Activated CD8-positive, alpha-beta memory T cell treated with anti-CD3 and anti-CD28 coated beads for 24 hours (primary cell): Measurements from ENCODE around the gene TENM4.

ENCODE experiments used
- DNase-seq: peaks from one replicate; pipeline ENCODE4 v3.0.0-alpha.2; 2020

The TENM4 gene

DNA sequence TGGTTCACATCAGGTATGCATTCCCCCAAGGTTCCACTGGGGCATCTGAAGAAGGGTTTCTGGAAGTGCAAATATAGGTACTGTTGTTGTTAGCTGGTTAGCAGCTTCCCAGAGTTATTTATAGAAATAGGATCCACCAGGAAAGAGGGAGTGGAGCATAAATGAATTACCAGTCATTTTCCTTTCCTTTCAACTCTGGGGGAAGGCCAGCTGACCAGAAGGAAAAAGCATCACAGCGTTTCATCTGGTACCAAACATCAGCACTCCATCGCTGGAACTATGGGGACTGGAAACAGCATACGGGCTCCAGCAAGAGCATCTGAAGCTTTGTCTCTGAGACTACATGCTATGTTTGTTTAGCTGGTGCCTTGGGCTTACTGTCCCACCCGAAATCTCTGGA lies 487.9 kb downstream of the TENM4 start:
- no peak for DNase-seq

- no peak for DNase-seq
Measured at GRCh38 chr11:78952175-78952574, 488.7 kb downstream of the TENM4 start.

GRCh38 chr11:78949976-78950690 lies 490.7 kb downstream of the TENM4 start:
- no peak for DNase-seq

GRCh38 chr11:78946945-78947902 lies 493.6 kb downstream of the TENM4 start:
- no peak for DNase-seq

DNA sequence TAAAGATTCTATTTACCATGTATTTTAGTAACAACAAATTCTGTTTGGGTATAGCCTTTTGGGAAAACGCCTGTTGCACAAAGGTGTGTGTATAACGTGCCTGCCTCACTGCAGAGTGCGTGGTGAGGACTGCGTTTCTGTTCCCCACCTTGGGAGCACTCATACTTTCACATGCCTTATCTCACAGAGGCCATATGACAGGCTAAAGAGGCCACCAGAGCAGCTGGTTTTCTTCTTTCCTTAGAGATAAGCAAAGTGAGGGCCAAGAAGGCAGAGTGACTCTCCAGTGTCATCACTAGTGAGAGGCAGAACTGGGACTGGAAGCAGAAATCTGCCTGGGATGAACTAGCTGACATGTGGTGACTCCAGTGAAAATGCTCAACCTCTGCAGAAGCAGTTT lies 497.0 kb downstream of the TENM4 start:
- DNase-seq: no peak

- DNase-seq: no peak
Measured at GRCh38 chr11:78943154-78943553, 497.7 kb downstream of the TENM4 start.

GRCh38 chr11:78941226-78941851 lies 499.5 kb downstream of the TENM4 start:
- DNase-seq: no peak

- no peak for DNase-seq
Measured at GRCh38 chr11:78940500-78941225, 500.2 kb downstream of the TENM4 start.

GRCh38 chr11:78938971-78939370 lies 501.9 kb downstream of the TENM4 start:
- DNase-seq: no peak

DNA sequence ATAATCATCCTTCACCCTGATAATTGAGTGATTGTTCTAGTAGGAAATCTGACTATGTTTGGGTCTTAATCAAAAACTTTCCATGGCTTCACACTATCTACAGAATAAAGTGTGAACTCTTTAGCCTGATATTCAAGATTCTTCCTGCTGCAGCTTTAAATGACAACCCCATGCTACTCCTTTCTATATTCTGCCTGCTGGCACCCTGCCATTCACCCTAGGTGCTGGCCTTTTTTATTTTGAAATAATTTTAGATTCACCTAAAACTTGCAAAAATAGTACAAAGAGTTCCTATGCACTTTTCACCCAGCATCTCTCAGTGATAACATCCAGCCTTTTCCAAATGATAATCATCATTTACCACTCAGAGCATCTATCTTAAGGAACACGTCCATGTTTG lies 502.8 kb downstream of the TENM4 start:
- no peak for DNase-seq

GRCh38 chr11:78935398-78936068 lies 505.3 kb downstream of the TENM4 start:
- DNase-seq: no peak

DNA sequence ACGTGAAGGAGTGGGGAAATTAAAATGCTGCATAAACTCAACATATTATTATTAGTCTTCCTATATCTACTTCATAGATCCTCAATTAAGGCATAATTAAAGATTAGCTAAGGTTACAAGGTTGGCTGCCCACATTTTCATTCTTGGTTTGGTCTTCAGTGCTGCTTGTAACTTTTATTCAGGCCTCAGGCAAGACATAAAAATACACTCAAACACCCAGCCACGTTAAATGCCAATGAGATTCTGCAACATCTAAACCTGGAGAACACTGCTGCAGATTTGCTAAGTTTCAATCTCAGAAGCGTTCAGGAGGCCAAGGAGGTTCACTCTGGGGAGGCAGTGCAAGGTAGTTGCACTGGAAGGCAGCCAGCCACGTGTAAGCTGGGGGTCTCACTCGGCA lies 507.5 kb downstream of the TENM4 start:
- no peak for DNase-seq

DNA sequence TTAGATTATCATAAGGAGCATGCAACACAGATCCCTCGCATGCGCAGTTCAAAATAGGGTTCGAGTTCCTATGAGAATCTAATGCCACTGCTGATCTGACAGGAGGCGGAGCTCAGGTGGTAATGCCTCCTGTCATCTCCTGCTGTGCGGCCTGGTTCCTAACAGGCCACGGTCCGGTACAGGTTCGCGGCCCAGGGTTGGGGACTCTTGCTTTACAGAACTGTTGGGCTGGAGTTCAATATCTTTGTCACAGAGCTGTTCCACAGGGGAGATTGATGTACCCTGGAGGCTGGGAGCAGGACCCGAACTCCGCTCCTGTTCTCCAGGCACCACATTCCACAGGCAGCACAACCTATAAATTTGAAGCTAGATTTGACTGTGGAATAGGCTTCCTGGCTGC lies 508.1 kb downstream of the TENM4 start:
- DNase-seq: no peak

DNA sequence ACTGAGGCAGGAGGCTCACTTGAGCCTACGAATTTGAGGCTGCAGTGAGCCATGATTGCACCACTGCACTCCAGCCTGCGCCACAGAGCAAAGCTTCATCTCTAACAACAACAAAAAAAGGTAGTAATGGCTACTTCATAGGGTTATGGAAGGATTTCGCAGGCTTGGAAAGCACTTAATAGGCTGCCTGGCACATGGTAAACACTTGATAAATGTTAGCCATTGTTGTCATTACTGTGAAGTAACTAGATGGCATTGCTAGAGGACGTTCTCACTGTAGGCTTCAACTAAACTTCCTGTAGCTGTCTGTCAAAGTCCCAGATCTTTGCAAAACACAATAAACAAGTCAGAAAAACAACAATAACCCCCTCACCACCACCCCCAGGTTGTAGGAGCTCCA lies 508.9 kb downstream of the TENM4 start:
- no peak for DNase-seq

GRCh38 chr11:78930810-78931523 lies 509.9 kb downstream of the TENM4 start:
- no peak for DNase-seq

GRCh38 chr11:78929906-78930220 lies 511.0 kb downstream of the TENM4 start:
- DNase-seq: no peak

DNA sequence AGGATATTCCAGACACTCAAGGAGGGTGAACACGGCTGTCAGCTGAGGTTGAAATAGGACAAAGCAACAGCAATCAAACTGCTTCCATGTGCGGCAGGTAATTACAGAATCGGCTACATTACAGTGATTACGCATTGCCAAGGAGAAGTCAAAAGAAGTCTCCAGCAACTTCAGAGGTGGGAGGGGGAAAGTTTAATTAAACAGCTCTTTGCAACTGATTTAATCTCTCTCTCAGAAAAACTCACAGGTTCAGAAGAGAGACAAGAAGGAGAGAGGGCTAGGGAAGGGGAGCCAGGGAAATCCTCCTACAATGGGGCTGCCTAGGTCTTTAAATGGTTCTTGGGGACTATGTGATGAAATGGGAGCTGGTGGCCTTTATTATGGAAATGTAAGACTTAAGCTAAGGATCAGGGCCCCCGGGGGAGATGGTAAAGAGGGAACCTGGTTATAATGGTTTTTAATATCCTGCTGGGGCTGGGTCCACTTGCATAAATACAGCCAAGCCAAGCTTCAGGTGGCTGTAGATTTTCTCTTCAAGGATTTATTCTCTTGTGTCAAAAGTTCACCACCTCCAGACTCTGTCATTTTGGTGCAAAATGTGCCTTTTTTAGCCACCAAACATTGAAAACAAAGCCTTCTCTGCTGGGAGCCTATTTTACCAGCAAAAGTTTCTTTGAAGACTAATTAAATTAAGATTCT lies 511.5 kb downstream of the TENM4 start:
- DNase-seq: no peak

DNA sequence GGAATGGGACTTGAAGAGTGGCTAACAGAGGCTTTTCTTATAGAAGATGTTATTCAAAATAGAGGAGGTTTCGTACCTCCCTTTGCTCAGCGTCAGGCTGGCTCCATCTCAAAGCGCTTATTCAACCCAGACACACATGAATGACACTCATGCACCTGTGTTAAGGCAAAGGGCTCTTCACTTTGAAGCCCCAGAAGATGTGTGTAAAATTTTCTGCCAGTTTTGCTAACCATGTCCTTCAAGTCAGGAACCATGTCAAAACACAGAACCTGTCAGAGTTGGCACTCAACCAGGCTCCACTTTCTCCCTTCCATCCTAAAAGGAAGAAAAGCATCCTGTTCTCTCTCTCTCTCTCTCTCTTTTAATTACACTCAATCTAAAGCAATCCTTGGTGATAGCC lies 513.3 kb downstream of the TENM4 start:
- no peak for DNase-seq

DNA sequence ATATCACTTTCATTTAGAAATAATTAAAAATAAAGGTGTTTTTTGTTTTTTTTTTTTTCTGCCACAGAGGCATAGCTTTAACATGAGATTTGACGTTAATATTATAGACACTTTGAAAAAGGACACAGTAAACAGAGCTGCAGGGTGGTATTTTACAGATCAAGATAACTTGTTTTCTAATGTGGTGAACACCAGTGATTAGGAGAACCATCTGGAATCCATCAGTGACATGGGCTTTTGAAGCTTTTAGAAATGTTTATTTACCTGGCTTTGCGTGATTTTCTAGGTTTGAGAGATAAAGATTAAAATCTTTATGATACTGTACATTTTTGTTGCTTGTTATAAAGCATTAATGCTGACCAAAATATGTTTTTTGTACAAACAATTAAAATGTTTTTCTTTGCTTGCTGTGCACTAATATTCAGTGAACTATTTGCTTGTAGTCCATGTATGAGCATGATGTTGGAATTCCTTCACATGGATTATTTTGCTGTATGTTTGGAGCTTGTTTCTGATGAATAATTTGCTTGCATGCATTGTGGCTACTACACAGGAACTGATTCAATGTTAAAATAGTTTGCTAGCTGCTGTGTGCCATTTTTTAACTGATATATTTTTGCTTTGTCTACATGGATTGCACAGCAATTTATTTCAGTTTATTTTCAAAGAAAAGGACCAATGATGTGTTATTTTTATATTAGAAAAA lies 514.0 kb downstream of the TENM4 start:
- no peak for DNase-seq

- no peak for DNase-seq
Measured at GRCh38 chr11:78925387-78925786, 515.4 kb downstream of the TENM4 start.
